DOHH2 (cell line): ENCODE data around the gene SCAMP3.
A peak's percentile ranks its signal among the peaks of the same experiment; 100 is the strongest.

Source experiments
- EZH2phosphoT487 ChIP-seq: fragments of 200-600 bp; sonication (generic); IDR thresholded peaks from 2 replicates; pipeline ENCODE4 v1.6.1; 2017; ENCODE audit warnings: borderline replicate concordance, mild to moderate bottlenecking, antibody characterized with exemption, low read length, moderate library complexity, mixed read lengths
- TF ChIP-seq, protein P1 (sequence below): fragments of 200-600 bp; sonication (generic); IDR thresholded peaks from one replicate; pipeline ENCODE4 v1.5.1; 2014; ENCODE audit warnings: antibody characterized with exemption, mild to moderate bottlenecking, low read depth, low read length; ENCODE audit not compliant: poor library complexity, severe bottlenecking

DNA sequence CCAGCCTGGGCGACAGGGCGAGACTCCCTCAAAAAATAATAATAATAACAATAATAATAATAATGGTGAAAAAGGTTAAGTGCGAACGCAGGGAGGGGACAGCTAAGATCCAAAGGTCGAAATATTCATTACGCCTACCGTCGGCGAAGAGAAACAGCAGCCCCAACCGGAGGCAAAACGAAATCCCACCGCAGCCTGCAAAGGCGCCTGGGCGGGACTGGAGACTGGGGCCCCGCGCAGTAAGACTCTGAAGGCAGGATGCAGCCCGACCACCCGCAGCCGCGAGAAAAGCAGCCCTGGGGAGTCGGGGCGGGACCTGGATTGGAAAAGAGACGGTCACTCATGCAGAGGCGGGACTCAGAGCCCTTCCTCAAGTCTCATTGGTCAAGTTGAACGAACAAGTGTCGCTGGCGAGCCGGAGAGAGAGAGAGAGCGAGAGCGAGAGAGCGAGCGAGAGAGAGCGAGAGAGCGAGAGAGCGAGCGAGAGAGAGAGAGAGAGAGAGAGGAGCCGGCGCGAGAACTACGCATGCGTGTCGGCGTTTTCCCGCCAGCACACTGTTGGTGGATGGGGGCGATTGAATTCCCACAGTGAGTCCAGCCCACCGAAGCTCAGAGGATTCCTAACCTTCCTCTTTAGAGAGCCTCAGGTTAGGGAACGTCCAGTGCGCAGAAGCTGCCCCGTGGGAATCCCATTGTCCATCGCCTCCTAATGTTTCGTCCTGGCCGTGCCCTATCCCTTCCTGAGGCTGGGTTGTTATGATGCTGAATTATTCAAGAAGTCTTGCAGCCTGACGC is 17.6 kb downstream of the SCAMP3 start:
- TF ChIP-seq, protein P1, sequence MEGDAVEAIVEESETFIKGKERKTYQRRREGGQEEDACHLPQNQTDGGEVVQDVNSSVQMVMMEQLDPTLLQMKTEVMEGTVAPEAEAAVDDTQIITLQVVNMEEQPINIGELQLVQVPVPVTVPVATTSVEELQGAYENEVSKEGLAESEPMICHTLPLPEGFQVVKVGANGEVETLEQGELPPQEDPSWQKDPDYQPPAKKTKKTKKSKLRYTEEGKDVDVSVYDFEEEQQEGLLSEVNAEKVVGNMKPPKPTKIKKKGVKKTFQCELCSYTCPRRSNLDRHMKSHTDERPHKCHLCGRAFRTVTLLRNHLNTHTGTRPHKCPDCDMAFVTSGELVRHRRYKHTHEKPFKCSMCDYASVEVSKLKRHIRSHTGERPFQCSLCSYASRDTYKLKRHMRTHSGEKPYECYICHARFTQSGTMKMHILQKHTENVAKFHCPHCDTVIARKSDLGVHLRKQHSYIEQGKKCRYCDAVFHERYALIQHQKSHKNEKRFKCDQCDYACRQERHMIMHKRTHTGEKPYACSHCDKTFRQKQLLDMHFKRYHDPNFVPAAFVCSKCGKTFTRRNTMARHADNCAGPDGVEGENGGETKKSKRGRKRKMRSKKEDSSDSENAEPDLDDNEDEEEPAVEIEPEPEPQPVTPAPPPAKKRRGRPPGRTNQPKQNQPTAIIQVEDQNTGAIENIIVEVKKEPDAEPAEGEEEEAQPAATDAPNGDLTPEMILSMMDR, result peak; percentile 34
- TF ChIP-seq EZH2phosphoT487, result no peak
